Pancreas (tissue), 10 donors: ENCODE measurements around the gene RAD51B. TPM values are rescaled to one million over a fixed set of nuclear protein-coding genes. Genes with fewer than 3 reads are reported as not detected.

Experiments
- ATAC-seq, 4 donors: fragments of 200-7000 bp; cut with Tn5 transposase; one replicate each; pipeline versions ENCODE4 v1.8.0 to v1.9.1; 2020; ENCODE audit warnings: mild to moderate bottlenecking in 4 of 4, moderate library complexity in 4 of 4
- DNase-seq, 6 donors: peaks; one replicate each; pipeline ENCODE4 v3.0.0-alpha.2; 2020
- FAIRE-seq: peaks from 2 replicates; lab custom pipeline; 2012; peaks lifted over from hg19 to GRCh38; lab: Jason Lieb, UNC
- H3K27ac ChIP-seq, 4 donors: fragments of 200-600 bp; sonication (generic); 1 replicate in 3 of 4; 2 replicates in 1 of 4; pipeline versions ENCODE4 v1.5.0 to v1.8.0; 2020
- H3K27me3 ChIP-seq, 4 donors: fragments of 200-600 bp; one replicate each; pipeline ENCODE4 v1.8.0; 2021
- H3K36me3 ChIP-seq, 3 donors: fragments of 200-600 bp; sonication (generic) in 1 of 3; one replicate each; pipeline versions ENCODE4 v1.5.0 to v1.8.0; 2020 to 2021
- H3K4me1 ChIP-seq, 3 donors: fragments of 200-600 bp; one replicate each; pipeline ENCODE4 v1.8.0; 2021
- H3K4me3 ChIP-seq, 4 donors: fragments of 200-600 bp; sonication (generic) in 2 of 4; one replicate each; pipeline versions ENCODE4 v1.5.0 to v1.8.0; 2020 to 2021
- H3K9me3 ChIP-seq, 4 donors: fragments of 200-600 bp; one replicate each; pipeline ENCODE4 v1.8.0; 2021
- CTCF ChIP-seq, 4 donors: fragments of 200-600 bp; sonication (generic) in 3 of 4; IDR thresholded peaks; one replicate each; pipeline versions ENCODE4 v1.5.0 to v1.8.0; 2021; ENCODE audit warnings: antibody characterized with exemption in 4 of 4
- WGBS, 2 donors: extraction: QIAGEN DNeasy Blood & Tissue Kit; methylation state at CpG; one replicate each; pipeline ENCODE4 v1.1.7; 2013; 5-methylcytosine and 5-hydroxymethylcytosine counted together
- intact Hi-C, 3 donors: fragments of 100-400 bp; cut with DNase I; formaldehyde crosslinking; loops; one replicate each; pipeline versions ENCODE4 v1.11.1 to v1.14.2; 2022
- polyA plus RNA-seq, 2 donors: library from polyadenylated mRNA; stranded (reverse); fragments of 200-250 nt; gene quantifications; one replicate each; pipeline ENCODE4 v1.2.3, GENCODE V29; 2013
- total RNA-seq, 6 donors: library from RNA; stranded (reverse); fragmentation: NEBNext Ultra II Directional in 4 of 6; extraction: Animal tissue kit (Norgen Biotek cat#: 25700) in 4 of 6; gene quantifications; one replicate each; pipeline versions ENCODE4 v1.2.1 to v1.2.4, GENCODE V29; 2021 to 2023
- donor health status: healthy with polysubstance abuse.
- donor health status: DM: no; HTN: no; CAD: no; lungs with moderate emphysema.
- donor health status: DM: no; HTN: no; CAD: no.
- donor health status: control.
- donor health status: control.
- donor health status: Bipolar disorder and iron deficiency.
- donor health status: DM: yes; HTN: yes; CAD: no.
- donor health status: DM: no; HTN: no; CAD: no.
- donor health status: DM: no; HTN: no; CAD: no.
- donor health status: DM: yes; HTN: yes; CAD: no.

RAD51B gene
- total and polyA plus RNA-seq, 8 donors: 1.1 to 17.3 (median 5.8) TPM

DNA sequence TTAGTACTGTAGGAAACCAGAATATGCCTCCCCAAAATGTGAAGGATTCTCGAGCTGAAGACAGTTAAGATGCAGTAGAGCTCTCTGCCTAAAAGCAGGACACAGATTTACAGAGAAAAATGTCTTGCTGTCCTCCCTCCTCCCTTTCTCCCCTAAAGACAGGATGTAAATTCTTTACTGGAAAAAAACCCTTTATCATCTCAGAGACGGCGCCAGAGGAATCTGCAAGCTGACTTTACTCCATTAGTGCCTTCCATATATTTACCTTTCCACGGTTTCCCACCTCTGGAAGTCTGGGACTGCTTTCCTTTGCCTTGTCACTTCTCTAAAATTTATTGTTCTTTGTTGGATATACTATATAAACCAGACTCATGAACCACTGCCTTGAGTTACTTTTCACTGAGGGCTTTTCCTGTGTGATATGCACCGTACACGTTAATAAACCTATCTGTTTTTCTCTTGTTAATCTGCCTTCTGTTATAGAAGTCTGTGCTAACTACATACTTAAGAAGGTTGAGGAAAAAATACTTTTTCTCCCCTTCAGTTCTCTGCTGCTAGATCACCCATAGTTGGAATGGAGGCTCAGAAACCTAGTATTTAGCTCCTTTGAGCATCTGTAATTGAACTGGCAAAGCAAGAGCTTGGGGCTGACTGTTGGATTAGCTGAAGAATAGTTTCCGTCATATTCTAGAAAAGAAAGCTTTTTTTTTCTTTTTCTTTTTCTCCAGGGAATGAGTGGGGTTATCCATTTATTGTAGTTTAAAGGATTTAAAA lies 99.9 kb downstream of the RAD51B start:
- ATAC-seq: no peak
- no peak for DNase-seq
- intact Hi-C loops: loop anchor here in 1 of 3 donors (10.0 kb wide), 1 partner anchor 905 kb away; no protein-coding TSS in a partner anchor
- peaks cover 6 to 14% (median 8%) of the 10 kb centered on the region in 3 donors for H3K4me1 ChIP-seq
- H3K9me3 ChIP-seq: no peaks in the 10 kb centered on the region
- no peak overlapping the region for H3K4me3 ChIP-seq
- TF ChIP-seq CTCF (IDR thresholded peaks at IDR 0.05): no peak
- 68 to 80% methylated on average over 7 of the region's 7 CpGs for WGBS, 2 donors
- H3K36me3 ChIP-seq: no peaks in the 10 kb centered on the region
- no peak for FAIRE-seq
- no peak overlapping the region for H3K27ac ChIP-seq
- no peaks in the 10 kb centered on the region for H3K27me3 ChIP-seq

DNA sequence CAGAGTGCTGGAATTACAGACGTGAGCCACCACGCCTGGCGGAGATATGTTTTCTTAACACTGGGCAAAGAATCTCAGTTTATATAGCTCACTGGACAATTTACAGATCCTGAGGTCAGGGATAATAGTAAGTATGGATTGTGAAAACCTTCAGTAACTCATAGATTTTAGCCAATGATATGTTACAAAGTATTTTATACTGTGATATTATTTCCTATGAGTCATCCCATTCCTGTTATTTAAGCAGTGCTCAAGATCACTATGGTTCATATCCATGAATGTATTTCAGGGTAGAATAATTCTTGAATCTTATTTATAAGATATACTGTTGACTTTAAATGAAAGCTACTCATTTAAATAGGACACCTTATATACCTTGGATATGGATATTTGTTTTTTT lies 107.2 kb downstream of the RAD51B start:
- no peaks in the 10 kb centered on the region for H3K27me3 ChIP-seq
- no peak for TF ChIP-seq CTCF (IDR thresholded peaks at IDR 0.05)
- WGBS, 2 donors: 90 to 92% methylated on average over 3 of the region's 3 CpGs
- no peaks in the 10 kb centered on the region for H3K4me1 ChIP-seq
- DNase-seq (no peak), ATAC-seq (no peak), FAIRE-seq (no peak)
- H3K4me3 ChIP-seq: no peak overlapping the region
- intact Hi-C loops: loop anchor here in 1 of 3 donors (10.0 kb wide), 1 partner anchor 898 kb away; no protein-coding TSS in a partner anchor
- H3K9me3 ChIP-seq: no peaks in the 10 kb centered on the region
- no peaks in the 10 kb centered on the region for H3K36me3 ChIP-seq
- H3K27ac ChIP-seq: no peak overlapping the region

DNA sequence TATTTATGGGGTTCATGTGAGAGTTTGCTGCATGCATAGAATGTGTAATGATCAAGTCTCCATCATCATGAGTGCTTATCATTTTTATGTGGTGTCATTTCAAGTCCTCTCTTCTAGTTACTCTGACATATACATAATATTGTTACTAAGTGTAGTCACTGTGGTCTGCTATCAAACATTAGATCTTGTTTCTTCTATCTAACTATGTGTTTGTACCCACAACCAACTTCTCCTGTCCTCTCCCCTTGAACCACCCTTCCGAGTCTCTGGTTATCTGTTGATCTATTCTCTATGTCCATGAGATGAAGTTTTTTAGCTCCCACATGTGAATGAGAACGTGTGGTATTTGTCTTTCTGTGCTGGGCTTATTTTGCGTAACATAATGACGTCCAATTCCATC lies 107.7 kb downstream of the RAD51B start:
- ATAC-seq (no peak), FAIRE-seq (no peak), DNase-seq (no peak)
- intact Hi-C loops: loop anchor here in 1 of 3 donors (10.0 kb wide), 1 partner anchor 898 kb away; no protein-coding TSS in a partner anchor
- Histone ChIP-seq H3K4me1 (no peaks in the 10 kb centered on the region), H3K4me3 (no peak overlapping the region), H3K27ac (no peak overlapping the region), H3K9me3 (no peaks in the 10 kb centered on the region), H3K36me3 (no peaks in the 10 kb centered on the region), H3K27me3 (no peaks in the 10 kb centered on the region)
- TF ChIP-seq CTCF (IDR thresholded peaks at IDR 0.05): no peak
- 69 to 93% methylated on average over 4 of the region's 4 CpGs for WGBS, 2 donors

GRCh38 chr14:67928375-67928774 lies 108.8 kb downstream of the RAD51B start:
- 91 to 94% methylated on average over 11 of the region's 11 CpGs for WGBS, 2 donors
- ATAC-seq (no peak), FAIRE-seq (no peak), DNase-seq (no peak)
- intact Hi-C loops: loop anchor here in 1 of 3 donors (10.0 kb wide), 1 partner anchor 896 kb away; no protein-coding TSS in a partner anchor
- no peak for TF ChIP-seq CTCF (IDR thresholded peaks at IDR 0.05)
- H3K36me3 ChIP-seq: no peaks in the 10 kb centered on the region
- no peak overlapping the region for H3K4me3 ChIP-seq
- H3K4me1 ChIP-seq: no peaks in the 10 kb centered on the region
- no peaks in the 10 kb centered on the region for H3K9me3 ChIP-seq
- no peaks in the 10 kb centered on the region for H3K27me3 ChIP-seq
- no peak overlapping the region for H3K27ac ChIP-seq
